K562 (cell line): ENCODE results near the gene FIBP. TPM values are rescaled to one million over a fixed set of nuclear protein-coding genes. Genes with fewer than 3 reads are reported as not detected.
A peak's percentile ranks its signal among the peaks of the same experiment; 100 is the strongest.

Experiments used
- ELF2 ChIP-seq: fragments of 250-450 bp; sonication (Bioruptor Pico); IDR thresholded peaks from 2 replicates; pipeline ENCODE4 v1.5.0; 2021; ENCODE audit warnings: mild to moderate bottlenecking
- GATAD2B ChIP-seq: fragments of 450-650 bp; IDR thresholded peaks from 2 replicates; pipeline ENCODE4 v1.6.1; 2017; ENCODE audit warnings: mild to moderate bottlenecking, borderline replicate concordance
- HLTF ChIP-seq: fragments of 450-650 bp; IDR thresholded peaks from 2 replicates; pipeline ENCODE4 v1.6.1; 2016
- HMG20A ChIP-seq: fragments of 450-650 bp; formaldehyde crosslinking; conservative IDR thresholded peaks from 2 replicates; pipeline ENCODE4 v1.4.0; 2020; ENCODE audit warnings: mild to moderate bottlenecking, mixed read lengths
- HSF4 ChIP-seq: fragments of 250-450 bp; sonication (Bioruptor Pico); IDR thresholded peaks from 2 replicates; pipeline ENCODE4 v2.1.2; 2022; ENCODE audit warnings: mild to moderate bottlenecking, moderate library complexity, borderline replicate concordance
- ILK ChIP-seq: fragments of 450-650 bp; IDR thresholded peaks from 2 replicates; pipeline ENCODE4 v1.6.1; 2016; ENCODE audit warnings: missing genetic modification characterization, low read depth, mild to moderate bottlenecking, missing compliant biosample characterization, moderate library complexity, borderline replicate concordance
- NELFE ChIP-seq: IDR thresholded peaks from 2 replicates; pipeline ENCODE4 v1.6.1; 2011; ENCODE audit warnings: mild to moderate bottlenecking; ENCODE audit not compliant: insufficient read depth, insufficient read length
- NFIC ChIP-seq: fragments of 450-650 bp; IDR thresholded peaks from 2 replicates; pipeline ENCODE4 v1.6.1; 2017; ENCODE audit warnings: mild to moderate bottlenecking, inconsistent platforms
- NFYB ChIP-seq: IDR thresholded peaks from 2 replicates; pipeline ENCODE4 v1.6.1; 2011; ENCODE audit warnings: mild to moderate bottlenecking, moderate library complexity; ENCODE audit not compliant: insufficient read length; ENCODE audit errors: extremely low read depth
- PTTG1 ChIP-seq: fragments of 450-650 bp; IDR thresholded peaks from 2 replicates; pipeline ENCODE4 v1.6.1; 2016; ENCODE audit warnings: low read depth, mild to moderate bottlenecking, missing genetic modification characterization, missing compliant biosample characterization
- ZKSCAN1 ChIP-seq: fragments of 150-350 bp; IDR thresholded peaks from 2 replicates; pipeline ENCODE4 v1.6.1; 2016; ENCODE audit warnings: low read depth, low read length
- ZNF76 ChIP-seq: fragments of 250-450 bp; sonication (Bioruptor Pico); IDR thresholded peaks from 2 replicates; pipeline ENCODE4 v1.4.0; 2020; ENCODE audit warnings: mild to moderate bottlenecking, moderate library complexity, borderline replicate concordance
- ZNF79 ChIP-seq: fragments of 250-450 bp; sonication (Bioruptor Pico); IDR thresholded peaks from 2 replicates; pipeline ENCODE4 v1.4.0; 2020; ENCODE audit warnings: low read depth, mild to moderate bottlenecking, moderate library complexity
- ZNF830 ChIP-seq: fragments of 250-450 bp; sonication (Bioruptor Pico); IDR thresholded peaks from 2 replicates; pipeline ENCODE4 v1.5.0; 2021; ENCODE audit warnings: mild to moderate bottlenecking
- polyA plus RNA-seq, 8 experiments: library from polyadenylated mRNA; depleted of rRNA in 4 of 8; stranded (reverse) in 5 of 8; unstranded in 3 of 8; fragments of >200 nt; fragmentation: Nextera tagmentation in 2 of 8; fragmentation: Illumina TruSeq in 1 of 8; extraction: Ambion mirVana in 2 of 8; extraction: Trizol in 1 of 8; gene quantifications; 2 replicates each; pipeline versions ENCODE4 v1.2.1 to v1.2.3, GENCODE V29; 2011 to 2014; ENCODE audit warnings: inconsistent platforms in 1 of 8, missing spikeins in 1 of 8
- total RNA-seq, 7 experiments: library from RNA; depleted of rRNA in 6 of 7; stranded (reverse); fragments of >200 nt in 6 of 7; fragmentation: Illumina TruSeq in 2 of 7; extraction: Trizol in 2 of 7; gene quantifications; 2 replicates each; pipeline versions ENCODE4 v1.2.1 to v1.2.3, GENCODE V29; 2011 to 2021; ENCODE audit warnings: low replicate concordance in 1 of 7
- TF ChIP-seq, protein P1 (sequence below): fragments of 250-450 bp; sonication (Bioruptor Pico); IDR thresholded peaks from 2 replicates; pipeline ENCODE4 v1.4.0; 2020
- TF ChIP-seq, protein P2 (sequence below): fragments of 250-450 bp; sonication (Bioruptor Pico); IDR thresholded peaks from 2 replicates; pipeline ENCODE4 v1.5.0; 2020; ENCODE audit warnings: mild to moderate bottlenecking
- TF ChIP-seq, protein P3 (sequence below): fragments of 450-650 bp; formaldehyde crosslinking; IDR thresholded peaks from 2 replicates; pipeline ENCODE4 v1.4.0; 2020; ENCODE audit warnings: mild to moderate bottlenecking, moderate library complexity
- TF ChIP-seq, protein P4 (sequence below): IDR thresholded peaks from 2 replicates; pipeline ENCODE4 v1.6.1; 2014; ENCODE audit warnings: antibody characterized with exemption
- TF ChIP-seq, protein P5 (sequence below): sonication (generic); formaldehyde crosslinking; IDR thresholded peaks from 2 replicates; pipeline ENCODE4 v1.8.0; 2023; ENCODE audit warnings: mild to moderate bottlenecking, missing genetic modification reagents

The FIBP gene
- total and polyA plus RNA-seq, 9 of the 15 experiments (the other 6 are each of a cell fraction or from before 2014, with no cell fraction given): 41.2 to 79.2 (median 48.6) TPM

DNA sequence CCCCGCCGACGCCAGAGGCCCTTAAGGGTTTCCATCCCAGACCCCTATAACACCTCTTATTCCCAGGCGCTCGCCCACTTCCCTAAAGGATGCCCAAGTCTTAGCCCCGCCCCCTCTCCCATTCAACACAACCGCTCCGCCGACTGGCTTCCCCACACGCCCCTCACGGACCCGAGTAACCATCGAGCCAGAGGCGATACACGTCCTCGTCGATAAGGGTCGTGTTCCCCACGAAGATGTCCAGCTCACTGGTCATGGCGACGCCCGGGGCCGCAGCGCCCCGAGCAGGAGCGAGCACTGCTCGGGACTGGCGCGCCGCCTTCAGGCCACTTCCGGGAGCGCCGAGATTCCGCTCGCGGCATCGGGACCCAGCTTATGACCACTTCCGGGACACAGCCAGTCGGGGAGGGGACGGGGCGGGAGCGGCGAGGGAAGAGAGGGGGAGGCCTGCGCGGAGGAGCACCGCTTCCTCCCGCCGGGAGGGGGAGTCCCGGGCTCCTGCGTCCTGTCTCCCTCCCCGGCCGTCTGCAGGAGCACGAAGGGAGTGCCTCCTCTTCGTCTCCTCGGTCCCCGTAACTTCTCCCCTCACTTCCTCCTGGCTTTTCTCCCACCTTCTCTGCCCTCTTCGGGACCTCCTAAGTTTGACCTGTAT is at the start of gene FIBP (continued):
- TF ChIP-seq ZNF830 (CRISPR knock-in tag) (no peak), HLTF (peak; percentile 54), ILK (tag) (no peak), PTTG1 (tag) (no peak), NFYB (no peak), NFIC (no peak; the same call in 1 of the 2 replicates), HSF4 (CRISPR knock-in tag) (no peak), NELFE (no peak), ZNF79 (CRISPR knock-in tag) (no peak), ZNF76 (no peak), GATAD2B (no peak; the same call in 1 of the 2 replicates), ELF2 (CRISPR knock-in tag) (peak; percentile 93), HMG20A (CRISPR knock-in tag) (no peak), ZKSCAN1 (peak; percentile 63; the same call in 1 of the 2 replicates)
- TF ChIP-seq, protein P1, sequence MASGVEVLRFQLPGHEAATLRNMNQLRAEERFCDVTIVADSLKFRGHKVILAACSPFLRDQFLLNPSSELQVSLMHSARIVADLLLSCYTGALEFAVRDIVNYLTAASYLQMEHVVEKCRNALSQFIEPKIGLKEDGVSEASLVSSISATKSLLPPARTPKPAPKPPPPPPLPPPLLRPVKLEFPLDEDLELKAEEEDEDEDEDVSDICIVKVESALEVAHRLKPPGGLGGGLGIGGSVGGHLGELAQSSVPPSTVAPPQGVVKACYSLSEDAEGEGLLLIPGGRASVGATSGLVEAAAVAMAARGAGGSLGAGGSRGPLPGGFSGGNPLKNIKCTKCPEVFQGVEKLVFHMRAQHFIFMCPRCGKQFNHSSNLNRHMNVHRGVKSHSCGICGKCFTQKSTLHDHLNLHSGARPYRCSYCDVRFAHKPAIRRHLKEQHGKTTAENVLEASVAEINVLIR: peak; percentile 80
- TF ChIP-seq, protein P2, sequence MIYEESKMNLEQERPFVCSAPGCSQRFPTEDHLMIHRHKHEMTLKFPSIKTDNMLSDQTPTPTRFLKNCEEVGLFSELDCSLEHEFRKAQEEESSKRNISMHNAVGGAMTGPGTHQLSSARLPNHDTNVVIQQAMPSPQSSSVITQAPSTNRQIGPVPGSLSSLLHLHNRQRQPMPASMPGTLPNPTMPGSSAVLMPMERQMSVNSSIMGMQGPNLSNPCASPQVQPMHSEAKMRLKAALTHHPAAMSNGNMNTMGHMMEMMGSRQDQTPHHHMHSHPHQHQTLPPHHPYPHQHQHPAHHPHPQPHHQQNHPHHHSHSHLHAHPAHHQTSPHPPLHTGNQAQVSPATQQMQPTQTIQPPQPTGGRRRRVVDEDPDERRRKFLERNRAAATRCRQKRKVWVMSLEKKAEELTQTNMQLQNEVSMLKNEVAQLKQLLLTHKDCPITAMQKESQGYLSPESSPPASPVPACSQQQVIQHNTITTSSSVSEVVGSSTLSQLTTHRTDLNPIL (CRISPR knock-in tag): no peak
- TF ChIP-seq, protein P3, sequence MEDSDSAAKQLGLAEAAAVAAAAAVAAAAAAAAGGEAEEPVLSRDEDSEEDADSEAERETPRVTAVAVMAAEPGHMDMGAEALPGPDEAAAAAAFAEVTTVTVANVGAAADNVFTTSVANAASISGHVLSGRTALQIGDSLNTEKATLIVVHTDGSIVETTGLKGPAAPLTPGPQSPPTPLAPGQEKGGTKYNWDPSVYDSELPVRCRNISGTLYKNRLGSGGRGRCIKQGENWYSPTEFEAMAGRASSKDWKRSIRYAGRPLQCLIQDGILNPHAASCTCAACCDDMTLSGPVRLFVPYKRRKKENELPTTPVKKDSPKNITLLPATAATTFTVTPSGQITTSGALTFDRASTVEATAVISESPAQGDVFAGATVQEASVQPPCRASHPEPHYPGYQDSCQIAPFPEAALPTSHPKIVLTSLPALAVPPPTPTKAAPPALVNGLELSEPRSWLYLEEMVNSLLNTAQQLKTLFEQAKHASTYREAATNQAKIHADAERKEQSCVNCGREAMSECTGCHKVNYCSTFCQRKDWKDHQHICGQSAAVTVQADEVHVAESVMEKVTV (CRISPR knock-in tag): peak; percentile 51; the same call in 1 of the 2 replicates
- TF ChIP-seq, protein P4, sequence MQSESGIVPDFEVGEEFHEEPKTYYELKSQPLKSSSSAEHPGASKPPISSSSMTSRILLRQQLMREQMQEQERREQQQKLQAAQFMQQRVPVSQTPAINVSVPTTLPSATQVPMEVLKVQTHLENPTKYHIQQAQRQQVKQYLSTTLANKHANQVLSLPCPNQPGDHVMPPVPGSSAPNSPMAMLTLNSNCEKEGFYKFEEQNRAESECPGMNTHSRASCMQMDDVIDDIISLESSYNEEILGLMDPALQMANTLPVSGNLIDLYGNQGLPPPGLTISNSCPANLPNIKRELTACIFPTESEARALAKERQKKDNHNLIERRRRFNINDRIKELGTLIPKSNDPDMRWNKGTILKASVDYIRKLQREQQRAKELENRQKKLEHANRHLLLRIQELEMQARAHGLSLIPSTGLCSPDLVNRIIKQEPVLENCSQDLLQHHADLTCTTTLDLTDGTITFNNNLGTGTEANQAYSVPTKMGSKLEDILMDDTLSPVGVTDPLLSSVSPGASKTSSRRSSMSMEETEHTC: no peak
- TF ChIP-seq, protein P5, sequence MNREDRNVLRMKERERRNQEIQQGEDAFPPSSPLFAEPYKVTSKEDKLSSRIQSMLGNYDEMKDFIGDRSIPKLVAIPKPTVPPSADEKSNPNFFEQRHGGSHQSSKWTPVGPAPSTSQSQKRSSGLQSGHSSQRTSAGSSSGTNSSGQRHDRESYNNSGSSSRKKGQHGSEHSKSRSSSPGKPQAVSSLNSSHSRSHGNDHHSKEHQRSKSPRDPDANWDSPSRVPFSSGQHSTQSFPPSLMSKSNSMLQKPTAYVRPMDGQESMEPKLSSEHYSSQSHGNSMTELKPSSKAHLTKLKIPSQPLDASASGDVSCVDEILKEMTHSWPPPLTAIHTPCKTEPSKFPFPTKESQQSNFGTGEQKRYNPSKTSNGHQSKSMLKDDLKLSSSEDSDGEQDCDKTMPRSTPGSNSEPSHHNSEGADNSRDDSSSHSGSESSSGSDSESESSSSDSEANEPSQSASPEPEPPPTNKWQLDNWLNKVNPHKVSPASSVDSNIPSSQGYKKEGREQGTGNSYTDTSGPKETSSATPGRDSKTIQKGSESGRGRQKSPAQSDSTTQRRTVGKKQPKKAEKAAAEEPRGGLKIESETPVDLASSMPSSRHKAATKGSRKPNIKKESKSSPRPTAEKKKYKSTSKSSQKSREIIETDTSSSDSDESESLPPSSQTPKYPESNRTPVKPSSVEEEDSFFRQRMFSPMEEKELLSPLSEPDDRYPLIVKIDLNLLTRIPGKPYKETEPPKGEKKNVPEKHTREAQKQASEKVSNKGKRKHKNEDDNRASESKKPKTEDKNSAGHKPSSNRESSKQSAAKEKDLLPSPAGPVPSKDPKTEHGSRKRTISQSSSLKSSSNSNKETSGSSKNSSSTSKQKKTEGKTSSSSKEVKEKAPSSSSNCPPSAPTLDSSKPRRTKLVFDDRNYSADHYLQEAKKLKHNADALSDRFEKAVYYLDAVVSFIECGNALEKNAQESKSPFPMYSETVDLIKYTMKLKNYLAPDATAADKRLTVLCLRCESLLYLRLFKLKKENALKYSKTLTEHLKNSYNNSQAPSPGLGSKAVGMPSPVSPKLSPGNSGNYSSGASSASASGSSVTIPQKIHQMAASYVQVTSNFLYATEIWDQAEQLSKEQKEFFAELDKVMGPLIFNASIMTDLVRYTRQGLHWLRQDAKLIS (CRISPR knock-in tag): peak; percentile 96
